ENCODE data around the gene ACE2. TPM values are rescaled to one million over a fixed set of nuclear protein-coding genes. Genes with fewer than 3 reads are reported as not detected.

Gene ACE2
- total and polyA plus RNA-seq, 2 donors (not counting 1 experiment from before 2014, with no cell fraction given) = not detected

DNA sequence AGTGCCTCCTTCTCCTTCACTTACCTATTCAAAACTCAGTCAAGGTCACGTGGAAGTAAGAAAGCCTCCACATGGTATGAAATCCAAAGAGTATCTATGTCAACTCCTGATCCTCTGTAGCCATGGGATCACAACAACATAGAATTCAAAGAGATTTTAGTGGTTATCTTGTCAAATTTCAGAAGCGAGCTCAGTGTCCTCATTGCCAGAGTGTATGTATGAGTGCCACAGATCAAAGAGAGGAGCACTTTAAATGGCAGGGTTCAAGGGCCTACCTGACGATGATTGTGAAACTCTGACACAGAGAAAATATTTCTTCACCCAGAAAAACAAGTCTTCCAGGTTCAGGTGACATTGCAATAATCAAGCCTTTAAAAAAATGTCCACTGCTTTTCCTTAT is 1.2 kb upstream of the ACE2 start:
- no peak overlapping the region for H3K4me3 Mint-ChIP-seq
- no peaks in the 10 kb centered on the region for H3K79me2 ChIP-seq (ENCODE audit: control insufficient read depth, insufficient read depth, low read length)
- TF ChIP-seq, protein P1, sequence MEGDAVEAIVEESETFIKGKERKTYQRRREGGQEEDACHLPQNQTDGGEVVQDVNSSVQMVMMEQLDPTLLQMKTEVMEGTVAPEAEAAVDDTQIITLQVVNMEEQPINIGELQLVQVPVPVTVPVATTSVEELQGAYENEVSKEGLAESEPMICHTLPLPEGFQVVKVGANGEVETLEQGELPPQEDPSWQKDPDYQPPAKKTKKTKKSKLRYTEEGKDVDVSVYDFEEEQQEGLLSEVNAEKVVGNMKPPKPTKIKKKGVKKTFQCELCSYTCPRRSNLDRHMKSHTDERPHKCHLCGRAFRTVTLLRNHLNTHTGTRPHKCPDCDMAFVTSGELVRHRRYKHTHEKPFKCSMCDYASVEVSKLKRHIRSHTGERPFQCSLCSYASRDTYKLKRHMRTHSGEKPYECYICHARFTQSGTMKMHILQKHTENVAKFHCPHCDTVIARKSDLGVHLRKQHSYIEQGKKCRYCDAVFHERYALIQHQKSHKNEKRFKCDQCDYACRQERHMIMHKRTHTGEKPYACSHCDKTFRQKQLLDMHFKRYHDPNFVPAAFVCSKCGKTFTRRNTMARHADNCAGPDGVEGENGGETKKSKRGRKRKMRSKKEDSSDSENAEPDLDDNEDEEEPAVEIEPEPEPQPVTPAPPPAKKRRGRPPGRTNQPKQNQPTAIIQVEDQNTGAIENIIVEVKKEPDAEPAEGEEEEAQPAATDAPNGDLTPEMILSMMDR (IDR thresholded peaks at IDR 0.05) = no peak
- TF ChIP-seq EZH2 (IDR thresholded peaks at IDR 0.05; ENCODE audit: borderline replicate concordance, insufficient read depth, low read depth, low read length, poor library complexity, severe bottlenecking) = no peak
- ChIA-PET CTCF (no interaction called here), POLR2A (no interaction called here)
- no peaks in the 10 kb centered on the region for H3K36me3 ChIP-seq (replicated peaks in 1 of 2; ENCODE audit: control extremely low read depth in 1 of 2, control insufficient read depth in 1 of 2, extremely low read depth in 1 of 2, insufficient read depth in 2 of 2, low read length in 1 of 2)
- ATAC-seq (ENCODE audit: low read depth) (no peak), DNase-seq (no peak)
- H3K9me3 Mint-ChIP-seq (ENCODE audit: insufficient read depth) = no peaks in the 10 kb centered on the region
- H3K4me3 ChIP-seq (ENCODE audit: control extremely low read depth in 1 of 5, extremely low read depth in 1 of 5, insufficient read depth in 1 of 5, low read depth in 2 of 5, low read length in 4 of 5) = no peak overlapping the region
- H3K27ac ChIP-seq (ENCODE audit: low read length in 2 of 2) = no peak overlapping the region
- H3K9ac ChIP-seq (ENCODE audit: low read length) = no peak overlapping the region
- no peaks in the 10 kb centered on the region for H3K9me3 ChIP-seq (ENCODE audit: control extremely low read depth in 1 of 3, control insufficient read depth in 2 of 3, insufficient read depth in 1 of 3, low read length in 2 of 3)
- H3K4me1 Mint-ChIP-seq = no peaks in the 10 kb centered on the region
- H3K27ac Mint-ChIP-seq = no peak overlapping the region
- intact Hi-C loops (cut with micrococcal nuclease) = no loop called here
- H3K27me3 ChIP-seq (replicated peaks in 1 of 4; ENCODE audit: control extremely low read depth in 1 of 4, control insufficient read depth in 3 of 4, insufficient read depth in 4 of 4, low read length in 3 of 4) = peaks cover 0 to 11% (median 0%) of the 10 kb centered on the region in 4 experiments
- WGBS (ENCODE audit: insufficient coverage) = 80% methylated on average over 1 of the region's 3 CpGs
- peaks cover 12% of the 10 kb centered on the region for H3K27me3 Mint-ChIP-seq
- no peaks in the 10 kb centered on the region for H4K20me1 ChIP-seq (ENCODE audit: control insufficient read depth, insufficient read depth, low read length, poor library complexity, severe bottlenecking)
- no peaks in the 10 kb centered on the region for H3K4me1 ChIP-seq (ENCODE audit: control insufficient read depth in 2 of 2, insufficient read depth in 2 of 2, low read length in 2 of 2)
- H3K4me2 ChIP-seq (replicated peaks; ENCODE audit: low read depth, low read length, poor library complexity, severe bottlenecking) = no peak overlapping the region
- H2AFZ ChIP-seq (ENCODE audit: insufficient read depth, low read depth, low read length, poor library complexity, severe bottlenecking) = no peak overlapping the region

DNA sequence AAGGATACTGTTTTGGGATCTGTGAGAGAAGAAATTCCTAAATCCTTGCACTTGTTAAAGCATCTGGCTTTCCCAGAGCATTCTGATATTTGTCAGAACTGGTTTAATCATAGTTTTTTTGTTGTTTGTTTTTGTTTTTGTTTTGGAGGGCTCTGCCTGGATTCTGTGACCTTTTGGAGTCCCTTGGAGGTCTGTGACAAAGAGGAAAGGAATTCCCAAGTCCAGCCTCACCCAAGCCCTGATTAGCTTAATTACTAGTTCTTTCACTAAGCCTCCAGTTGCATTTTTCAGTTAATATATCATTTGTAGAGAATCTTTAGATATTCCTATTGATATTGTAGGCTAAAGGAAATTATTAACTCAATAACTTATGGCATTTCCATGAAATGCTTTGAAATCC is 711 bp downstream of the ACE2 start:
- peaks cover 12% of the 10 kb centered on the region for H3K27me3 Mint-ChIP-seq
- H3K36me3 ChIP-seq (replicated peaks in 1 of 2; ENCODE audit: control extremely low read depth in 1 of 2, control insufficient read depth in 1 of 2, extremely low read depth in 1 of 2, insufficient read depth in 2 of 2, low read length in 1 of 2) = no peaks in the 10 kb centered on the region
- ChIA-PET POLR2A (no interaction called here), CTCF (no interaction called here)
- no peak overlapping the region for H2AFZ ChIP-seq (ENCODE audit: insufficient read depth, low read depth, low read length, poor library complexity, severe bottlenecking)
- no peak overlapping the region for H3K4me3 ChIP-seq (ENCODE audit: control extremely low read depth in 1 of 5, extremely low read depth in 1 of 5, insufficient read depth in 1 of 5, low read depth in 2 of 5, low read length in 4 of 5)
- H3K9me3 ChIP-seq (ENCODE audit: control extremely low read depth in 1 of 3, control insufficient read depth in 2 of 3, insufficient read depth in 1 of 3, low read length in 2 of 3) = no peaks in the 10 kb centered on the region
- H3K27me3 ChIP-seq (replicated peaks in 1 of 4; ENCODE audit: control extremely low read depth in 1 of 4, control insufficient read depth in 3 of 4, insufficient read depth in 4 of 4, low read length in 3 of 4) = peaks cover 0 to 5% (median 0%) of the 10 kb centered on the region in 4 experiments
- ATAC-seq (ENCODE audit: low read depth) (no peak), DNase-seq (no peak)
- no peaks in the 10 kb centered on the region for H3K4me1 ChIP-seq (ENCODE audit: control insufficient read depth in 2 of 2, insufficient read depth in 2 of 2, low read length in 2 of 2)
- no peak overlapping the region for H3K4me3 Mint-ChIP-seq
- H3K9ac ChIP-seq (ENCODE audit: low read length) = no peak overlapping the region
- no peak overlapping the region for H3K27ac Mint-ChIP-seq
- intact Hi-C loops (cut with micrococcal nuclease) = no loop called here
- H3K4me2 ChIP-seq (replicated peaks; ENCODE audit: low read depth, low read length, poor library complexity, severe bottlenecking) = no peak overlapping the region
- H3K79me2 ChIP-seq (ENCODE audit: control insufficient read depth, insufficient read depth, low read length) = no peaks in the 10 kb centered on the region
- no peaks in the 10 kb centered on the region for H4K20me1 ChIP-seq (ENCODE audit: control insufficient read depth, insufficient read depth, low read length, poor library complexity, severe bottlenecking)
- H3K4me1 Mint-ChIP-seq = no peaks in the 10 kb centered on the region
- no peaks in the 10 kb centered on the region for H3K9me3 Mint-ChIP-seq (ENCODE audit: insufficient read depth)
- no peak overlapping the region for H3K27ac ChIP-seq (ENCODE audit: low read length in 2 of 2)
- TF ChIP-seq EZH2 (IDR thresholded peaks at IDR 0.05; ENCODE audit: borderline replicate concordance, insufficient read depth, low read depth, low read length, poor library complexity, severe bottlenecking) = no peak
- TF ChIP-seq, protein P1 (IDR thresholded peaks at IDR 0.05) = no peak

Measured in B cell (primary cell).